ENCODE data around the gene KCNMB1.

Gene KCNMB1

DNA sequence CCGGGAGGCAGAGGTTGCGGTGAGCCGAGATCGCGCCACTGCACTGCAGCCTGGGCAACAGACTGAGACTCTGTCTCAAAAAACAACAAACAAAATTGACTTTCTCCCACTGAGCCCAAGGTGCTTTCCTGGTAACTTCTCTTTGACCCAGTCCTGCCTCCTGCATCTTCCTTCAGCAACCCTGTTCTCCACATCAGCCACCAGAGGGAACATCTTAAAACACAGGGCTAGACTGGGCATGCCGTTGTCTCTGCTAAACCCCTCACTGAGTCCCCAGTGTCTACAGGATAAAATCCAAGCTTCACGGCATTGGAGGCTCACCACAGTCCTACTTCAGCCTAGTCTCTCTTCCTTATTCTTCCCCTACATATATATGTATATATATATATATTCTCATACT lies 39.8 kb upstream of the KCNMB1 start:
- TF ChIP-seq, protein P1, sequence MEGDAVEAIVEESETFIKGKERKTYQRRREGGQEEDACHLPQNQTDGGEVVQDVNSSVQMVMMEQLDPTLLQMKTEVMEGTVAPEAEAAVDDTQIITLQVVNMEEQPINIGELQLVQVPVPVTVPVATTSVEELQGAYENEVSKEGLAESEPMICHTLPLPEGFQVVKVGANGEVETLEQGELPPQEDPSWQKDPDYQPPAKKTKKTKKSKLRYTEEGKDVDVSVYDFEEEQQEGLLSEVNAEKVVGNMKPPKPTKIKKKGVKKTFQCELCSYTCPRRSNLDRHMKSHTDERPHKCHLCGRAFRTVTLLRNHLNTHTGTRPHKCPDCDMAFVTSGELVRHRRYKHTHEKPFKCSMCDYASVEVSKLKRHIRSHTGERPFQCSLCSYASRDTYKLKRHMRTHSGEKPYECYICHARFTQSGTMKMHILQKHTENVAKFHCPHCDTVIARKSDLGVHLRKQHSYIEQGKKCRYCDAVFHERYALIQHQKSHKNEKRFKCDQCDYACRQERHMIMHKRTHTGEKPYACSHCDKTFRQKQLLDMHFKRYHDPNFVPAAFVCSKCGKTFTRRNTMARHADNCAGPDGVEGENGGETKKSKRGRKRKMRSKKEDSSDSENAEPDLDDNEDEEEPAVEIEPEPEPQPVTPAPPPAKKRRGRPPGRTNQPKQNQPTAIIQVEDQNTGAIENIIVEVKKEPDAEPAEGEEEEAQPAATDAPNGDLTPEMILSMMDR (IDR thresholded peaks at IDR 0.05; ENCODE audit: low read depth, low read length, poor library complexity, severe bottlenecking) = no peak
- no peak for TF ChIP-seq EZH2phosphoT487 (IDR thresholded peaks at IDR 0.05; ENCODE audit: borderline replicate concordance, low read length)
- Histone ChIP-seq H3K79me2 (ENCODE audit: control insufficient read depth, low read length) (no peaks in the 10 kb centered on the region), H4K20me1 (ENCODE audit: control insufficient read depth, insufficient read depth, low read depth, low read length) (no peaks in the 10 kb centered on the region), H3K27me3 (ENCODE audit: control insufficient read depth, low read length) (no peaks in the 10 kb centered on the region), H3K27ac (ENCODE audit: low read depth, low read length) (no peak overlapping the region), H3K4me3 (ENCODE audit: low read length) (no peak overlapping the region), H3K9me2 (replicated peaks; ENCODE audit: control insufficient read depth, low read length) (no peaks in the 10 kb centered on the region), H3K9me3 (ENCODE audit: control insufficient read depth, insufficient read depth, low read length) (no peaks in the 10 kb centered on the region), H3K4me2 (ENCODE audit: low read length) (no peak overlapping the region), H3F3A (ENCODE audit: control insufficient read depth, insufficient read depth) (no peaks in the 10 kb centered on the region), H3K4me1 (ENCODE audit: control insufficient read depth, low read length) (no peaks in the 10 kb centered on the region), H3K36me3 (ENCODE audit: control insufficient read depth, low read length) (no peaks in the 10 kb centered on the region)

GRCh38 chr5:170427672-170428236 lies 38.6 kb upstream of the KCNMB1 start:
- Histone ChIP-seq H3K4me2 (ENCODE audit: low read length) (no peak overlapping the region), H3K9me3 (ENCODE audit: control insufficient read depth, insufficient read depth, low read length) (no peaks in the 10 kb centered on the region), H3K27me3 (ENCODE audit: control insufficient read depth, low read length) (peaks cover 1% of the 10 kb centered on the region; the same call in 1 of the 2 replicates), H4K20me1 (ENCODE audit: control insufficient read depth, insufficient read depth, low read depth, low read length) (no peaks in the 10 kb centered on the region), H3K27ac (ENCODE audit: low read depth, low read length) (no peak overlapping the region), H3K4me3 (ENCODE audit: low read length) (no peak overlapping the region), H3K4me1 (ENCODE audit: control insufficient read depth, low read length) (no peaks in the 10 kb centered on the region), H3K79me2 (ENCODE audit: control insufficient read depth, low read length) (no peaks in the 10 kb centered on the region), H3K9me2 (replicated peaks; ENCODE audit: control insufficient read depth, low read length) (no peaks in the 10 kb centered on the region), H3K36me3 (ENCODE audit: control insufficient read depth, low read length) (no peaks in the 10 kb centered on the region), H3F3A (ENCODE audit: control insufficient read depth, insufficient read depth) (no peaks in the 10 kb centered on the region)
- no peak for TF ChIP-seq EZH2phosphoT487 (IDR thresholded peaks at IDR 0.05; ENCODE audit: borderline replicate concordance, low read length)
- TF ChIP-seq, protein P1 (IDR thresholded peaks at IDR 0.05; ENCODE audit: low read depth, low read length, poor library complexity, severe bottlenecking) = no peak

- TF ChIP-seq, protein P1 (IDR thresholded peaks at IDR 0.05; ENCODE audit: low read depth, low read length, poor library complexity, severe bottlenecking) = no peak
- TF ChIP-seq EZH2phosphoT487 (IDR thresholded peaks at IDR 0.05; ENCODE audit: borderline replicate concordance, low read length) = no peak
- Histone ChIP-seq H3K4me2 (ENCODE audit: low read length) (no peak overlapping the region), H4K20me1 (ENCODE audit: control insufficient read depth, insufficient read depth, low read depth, low read length) (no peaks in the 10 kb centered on the region), H3F3A (ENCODE audit: control insufficient read depth, insufficient read depth) (no peaks in the 10 kb centered on the region), H3K36me3 (ENCODE audit: control insufficient read depth, low read length) (no peaks in the 10 kb centered on the region), H3K4me3 (ENCODE audit: low read length) (no peak overlapping the region), H3K4me1 (ENCODE audit: control insufficient read depth, low read length) (no peaks in the 10 kb centered on the region), H3K27me3 (ENCODE audit: control insufficient read depth, low read length) (peaks cover 10% of the 10 kb centered on the region), H3K9me2 (replicated peaks; ENCODE audit: control insufficient read depth, low read length) (no peaks in the 10 kb centered on the region), H3K9me3 (ENCODE audit: control insufficient read depth, insufficient read depth, low read length) (no peaks in the 10 kb centered on the region), H3K27ac (ENCODE audit: low read depth, low read length) (no peak overlapping the region), H3K79me2 (ENCODE audit: control insufficient read depth, low read length) (no peaks in the 10 kb centered on the region)
Measured at GRCh38 chr5:170426786-170427185, 37.6 kb upstream of the KCNMB1 start.
